Vagina (tissue), 2 donors: ENCODE data around the gene KIF11. TPM values are rescaled to one million over a fixed set of nuclear protein-coding genes. Genes with fewer than 3 reads are reported as not detected.
A peak's percentile ranks its signal among the peaks of the same experiment; 100 is the strongest.

ENCODE experiments used
- DNase-seq, 2 donors: peaks; one replicate each; pipeline ENCODE4 v3.0.0-alpha.2; 2017; ENCODE audit errors: extremely low spot score in 2 of 2
- H3K27ac ChIP-seq: fragments of 200-600 bp; sonication (generic); one replicate; pipeline ENCODE4 v1.5.1; 2019
- H3K27me3 ChIP-seq: fragments of 200-600 bp; sonication (generic); one replicate; pipeline ENCODE4 v1.5.1; 2019
- H3K36me3 ChIP-seq, 2 donors: fragments of 200-600 bp; sonication (generic); one replicate each; pipeline ENCODE4 v1.5.1; 2017 to 2019
- H3K4me1 ChIP-seq: fragments of 200-600 bp; sonication (generic); one replicate; pipeline ENCODE4 v1.5.1; 2019
- H3K4me3 ChIP-seq, 2 donors: fragments of 200-600 bp; sonication (generic); 1 replicate in 1 of 2; 2 replicates in 1 of 2; pipeline ENCODE4 v1.5.1; 2016 to 2019
- H3K9me3 ChIP-seq: fragments of 200-600 bp; sonication (generic); one replicate; pipeline ENCODE4 v1.5.1; 2019
- CTCF ChIP-seq, 3 experiments: fragments of 450-650 bp in 2 of 3; fragments of 200-600 bp in 1 of 3; sonication (generic) in 1 of 3; IDR thresholded peaks; one replicate each; pipeline ENCODE4 v1.5.1; 2017 to 2019; ENCODE audit warnings: antibody characterized with exemption in 3 of 3, mild to moderate bottlenecking in 2 of 3, moderate library complexity in 2 of 3
- POLR2A ChIP-seq, 2 donors: fragments of 450-650 bp; IDR thresholded peaks; one replicate each; pipeline ENCODE4 v1.6.1; 2017; ENCODE audit warnings: antibody characterized with exemption in 2 of 2, mild to moderate bottlenecking in 2 of 2, moderate library complexity in 2 of 2
- POLR2AphosphoS5 ChIP-seq, 2 donors: sonication (generic); formaldehyde crosslinking; IDR thresholded peaks; one replicate each; pipeline ENCODE4 v1.9.0; 2017; ENCODE audit warnings: antibody characterized with exemption in 2 of 2, mild to moderate bottlenecking in 2 of 2, low read depth in 1 of 2; ENCODE audit not compliant: insufficient read depth in 1 of 2
- intact Hi-C: fragments of 100-400 bp; cut with DNase I; formaldehyde crosslinking; loops from one replicate; pipeline ENCODE4 v1.15.1; 2023
- total RNA-seq: library from RNA; depleted of rRNA; stranded (reverse); fragments of >200 nt; gene quantifications from one replicate; pipeline ENCODE4 v1.2.3, GENCODE V29; 2016

Gene KIF11
- total RNA-seq, 1 donor from 2014 or later = 3.4 TPM

- intact Hi-C loops = no loop called here
Observed at GRCh38 chr10:92677708-92678107, 84.8 kb downstream of the KIF11 start.

GRCh38 chr10:92678206-92678605, 85.3 kb downstream of the KIF11 start:
- intact Hi-C loops = no loop called here
- H3K36me3 ChIP-seq = no peaks in the 10 kb centered on the region
- H3K4me3 ChIP-seq = no peak overlapping the region
- TF ChIP-seq POLR2A (IDR thresholded peaks at IDR 0.05) (no peak), CTCF (IDR thresholded peaks at IDR 0.05) (no peak), POLR2AphosphoS5 (IDR thresholded peaks at IDR 0.05; ENCODE audit: insufficient read depth in 1 of 2, low read depth in 1 of 2) (no peak)
- no peaks in the 10 kb centered on the region for H3K9me3 ChIP-seq
- H3K27ac ChIP-seq = no peak overlapping the region
- H3K27me3 ChIP-seq = no peaks in the 10 kb centered on the region
- H3K4me1 ChIP-seq = no peaks in the 10 kb centered on the region
- DNase-seq = no peak

More at GRCh38 chr10:92677708-92678107, 84.8 kb downstream of the KIF11 start:
- TF ChIP-seq POLR2AphosphoS5 (IDR thresholded peaks at IDR 0.05; ENCODE audit: insufficient read depth in 1 of 2, low read depth in 1 of 2) = no peak
- no peak for TF ChIP-seq POLR2A (IDR thresholded peaks at IDR 0.05)
- TF ChIP-seq CTCF (IDR thresholded peaks at IDR 0.05) = no peak
- Histone ChIP-seq H3K4me1 (no peaks in the 10 kb centered on the region), H3K36me3 (no peaks in the 10 kb centered on the region), H3K27me3 (no peaks in the 10 kb centered on the region), H3K9me3 (no peaks in the 10 kb centered on the region), H3K27ac (no peak overlapping the region), H3K4me3 (no peak overlapping the region)
- no peak for DNase-seq

GRCh38 chr10:92681306-92681834, 88.4 kb downstream of the KIF11 start:
- H3K36me3 ChIP-seq = no peaks in the 10 kb centered on the region
- intact Hi-C loops = no loop called here
- TF ChIP-seq POLR2A (IDR thresholded peaks at IDR 0.05) (no peak), POLR2AphosphoS5 (IDR thresholded peaks at IDR 0.05; ENCODE audit: insufficient read depth in 1 of 2, low read depth in 1 of 2) (no peak), CTCF (IDR thresholded peaks at IDR 0.05) (no peak)
- no peak overlapping the region for H3K27ac ChIP-seq
- no peaks in the 10 kb centered on the region for H3K9me3 ChIP-seq
- no peaks in the 10 kb centered on the region for H3K27me3 ChIP-seq
- no peaks in the 10 kb centered on the region for H3K4me1 ChIP-seq
- no peak for DNase-seq
- H3K4me3 ChIP-seq = no peak overlapping the region

- H3K9me3 ChIP-seq = no peaks in the 10 kb centered on the region
- peaks cover 15% of the 10 kb centered on the region for H3K4me1 ChIP-seq
- peak overlapping the region; percentile 58 to 61 for H3K4me3 ChIP-seq
- H3K36me3 ChIP-seq = no peaks in the 10 kb centered on the region
- no peak for DNase-seq
- intact Hi-C loops = no loop called here
- peaks cover 6% of the 10 kb centered on the region for H3K27me3 ChIP-seq
- TF ChIP-seq CTCF (IDR thresholded peaks at IDR 0.05) = no peak
- TF ChIP-seq POLR2A (IDR thresholded peaks at IDR 0.05) = no peak
- TF ChIP-seq POLR2AphosphoS5 (IDR thresholded peaks at IDR 0.05; ENCODE audit: insufficient read depth in 1 of 2, low read depth in 1 of 2) = no peak
- no peak overlapping the region for H3K27ac ChIP-seq
Observed at GRCh38 chr10:92688573-92688926, 95.6 kb downstream of the KIF11 start.

- Histone ChIP-seq H3K27ac (peak overlapping the region; percentile 66), H3K9me3 (no peaks in the 10 kb centered on the region), H3K4me3 (peak overlapping the region; percentile 58 to 61), H3K36me3 (no peaks in the 10 kb centered on the region), H3K27me3 (peaks cover 6% of the 10 kb centered on the region), H3K4me1 (peaks cover 15% of the 10 kb centered on the region)
- TF ChIP-seq CTCF (IDR thresholded peaks at IDR 0.05) (no peak), POLR2A (IDR thresholded peaks at IDR 0.05) (no peak)
- DNase-seq = no peak
- intact Hi-C loops = no loop called here
Observed at GRCh38 chr10:92688927-92689662, 96.2 kb downstream of the KIF11 start.
